Measurements from ENCODE around the gene ZWILCH. TPM values are rescaled to one million over a fixed set of nuclear protein-coding genes. Genes with fewer than 3 reads are reported as not detected.
A peak's percentile ranks its signal among the peaks of the same experiment; 100 is the strongest.

Gene ZWILCH
- total RNA-seq, 1 donor from 2014 or later: 41.1 TPM

- no peaks in the 10 kb centered on the region for H3K27me3 Mint-ChIP-seq
- peaks cover 40% of the 10 kb centered on the region for H3K36me3 Mint-ChIP-seq (ENCODE audit: low read depth)
- H3K4me1 Mint-ChIP-seq: peaks cover 12% of the 10 kb centered on the region
- peak; percentile 43 for DNase-seq
- intact Hi-C loops (cut with micrococcal nuclease): no loop called here
- no peaks in the 10 kb centered on the region for H3K9me3 Mint-ChIP-seq
- no peak overlapping the region for H3K4me3 Mint-ChIP-seq
- no peak overlapping the region for H3K27ac Mint-ChIP-seq
Observed at GRCh38 chr15:66524838-66525237, 19.7 kb downstream of the ZWILCH start.

GRCh38 chr15:66535056-66535455 lies 29.9 kb downstream of the ZWILCH start:
- no peak for DNase-seq
- no peaks in the 10 kb centered on the region for H3K4me1 Mint-ChIP-seq
- H3K36me3 Mint-ChIP-seq (ENCODE audit: low read depth): peaks cover 31% of the 10 kb centered on the region
- no peak overlapping the region for H3K27ac Mint-ChIP-seq
- no peak overlapping the region for H3K4me3 Mint-ChIP-seq
- intact Hi-C loops (cut with micrococcal nuclease): no loop called here
- H3K9me3 Mint-ChIP-seq: no peaks in the 10 kb centered on the region
- H3K27me3 Mint-ChIP-seq: no peaks in the 10 kb centered on the region

- no peaks in the 10 kb centered on the region for H3K9me3 Mint-ChIP-seq
- no peak overlapping the region for H3K4me3 Mint-ChIP-seq
Observed at GRCh38 chr15:66542896-66543295, 37.8 kb downstream of the ZWILCH start.

GRCh38 chr15:66545255-66545654 lies 40.1 kb downstream of the ZWILCH start:
- Mint-ChIP-seq H3K27ac (no peak overlapping the region), H3K9me3 (no peaks in the 10 kb centered on the region), H3K36me3 (ENCODE audit: low read depth) (peaks cover 31% of the 10 kb centered on the region), H3K27me3 (no peaks in the 10 kb centered on the region), H3K4me1 (no peaks in the 10 kb centered on the region), H3K4me3 (no peak overlapping the region)
- no peak for DNase-seq
- intact Hi-C loops (cut with micrococcal nuclease): no loop called here

More at GRCh38 chr15:66542896-66543295, 37.8 kb downstream of the ZWILCH start:
- Mint-ChIP-seq H3K4me1 (no peaks in the 10 kb centered on the region), H3K27me3 (no peaks in the 10 kb centered on the region), H3K27ac (no peak overlapping the region), H3K36me3 (ENCODE audit: low read depth) (peaks cover 37% of the 10 kb centered on the region)
- no peak for DNase-seq
- intact Hi-C loops (cut with micrococcal nuclease): no loop called here

- H3K9me3 Mint-ChIP-seq: no peaks in the 10 kb centered on the region
- no peak overlapping the region for H3K27ac Mint-ChIP-seq
- no peak for DNase-seq
- no peaks in the 10 kb centered on the region for H3K27me3 Mint-ChIP-seq
- no peaks in the 10 kb centered on the region for H3K4me1 Mint-ChIP-seq
- peaks cover 10% of the 10 kb centered on the region for H3K36me3 Mint-ChIP-seq (ENCODE audit: low read depth)
- H3K4me3 Mint-ChIP-seq: no peak overlapping the region
- intact Hi-C loops (cut with micrococcal nuclease): no loop called here
Observed at GRCh38 chr15:66555685-66556084, 50.6 kb downstream of the ZWILCH start.

- DNase-seq: no peak
- H3K4me3 Mint-ChIP-seq: no peak overlapping the region
- no peaks in the 10 kb centered on the region for H3K27me3 Mint-ChIP-seq
- no peaks in the 10 kb centered on the region for H3K4me1 Mint-ChIP-seq
- intact Hi-C loops (cut with micrococcal nuclease): no loop called here
- H3K36me3 Mint-ChIP-seq (ENCODE audit: low read depth): peaks cover 2% of the 10 kb centered on the region
- no peaks in the 10 kb centered on the region for H3K9me3 Mint-ChIP-seq
- H3K27ac Mint-ChIP-seq: no peak overlapping the region
Observed at GRCh38 chr15:66558271-66558670, 53.1 kb downstream of the ZWILCH start.

GRCh38 chr15:66560856-66561525 lies 55.9 kb downstream of the ZWILCH start:
- no peaks in the 10 kb centered on the region for H3K36me3 Mint-ChIP-seq (ENCODE audit: low read depth)
- no peak overlapping the region for H3K4me3 Mint-ChIP-seq
- DNase-seq: no peak
- H3K27ac Mint-ChIP-seq: no peak overlapping the region
- H3K4me1 Mint-ChIP-seq: no peaks in the 10 kb centered on the region
- intact Hi-C loops (cut with micrococcal nuclease): no loop called here
- no peaks in the 10 kb centered on the region for H3K27me3 Mint-ChIP-seq
- no peaks in the 10 kb centered on the region for H3K9me3 Mint-ChIP-seq

GRCh38 chr15:66563126-66563525 lies 58.0 kb downstream of the ZWILCH start:
- H3K36me3 Mint-ChIP-seq (ENCODE audit: low read depth): no peaks in the 10 kb centered on the region
- no peak overlapping the region for H3K4me3 Mint-ChIP-seq
- H3K4me1 Mint-ChIP-seq: peaks cover 7% of the 10 kb centered on the region
- no peaks in the 10 kb centered on the region for H3K9me3 Mint-ChIP-seq
- H3K27me3 Mint-ChIP-seq: no peaks in the 10 kb centered on the region
- H3K27ac Mint-ChIP-seq: no peak overlapping the region
- intact Hi-C loops (cut with micrococcal nuclease): no loop called here
- DNase-seq: no peak

- Mint-ChIP-seq H3K27ac (no peak overlapping the region), H3K27me3 (no peaks in the 10 kb centered on the region), H3K4me1 (peaks cover 7% of the 10 kb centered on the region), H3K4me3 (no peak overlapping the region), H3K9me3 (no peaks in the 10 kb centered on the region), H3K36me3 (ENCODE audit: low read depth) (no peaks in the 10 kb centered on the region)
- no peak for DNase-seq
- intact Hi-C loops (cut with micrococcal nuclease): no loop called here
Observed at GRCh38 chr15:66563566-66564110, 58.5 kb downstream of the ZWILCH start.

- no peak overlapping the region for H3K4me3 Mint-ChIP-seq
- no peak overlapping the region for H3K27ac Mint-ChIP-seq
- no peak for DNase-seq
- no peaks in the 10 kb centered on the region for H3K27me3 Mint-ChIP-seq
- no peaks in the 10 kb centered on the region for H3K36me3 Mint-ChIP-seq (ENCODE audit: low read depth)
- H3K9me3 Mint-ChIP-seq: no peaks in the 10 kb centered on the region
- peaks cover 7% of the 10 kb centered on the region for H3K4me1 Mint-ChIP-seq
- intact Hi-C loops (cut with micrococcal nuclease): no loop called here
Observed at GRCh38 chr15:66564136-66565041, 59.3 kb downstream of the ZWILCH start.

GRCh38 chr15:66565141-66565641 lies 60.1 kb downstream of the ZWILCH start:
- Mint-ChIP-seq H3K27ac (no peak overlapping the region), H3K27me3 (no peaks in the 10 kb centered on the region), H3K36me3 (ENCODE audit: low read depth) (no peaks in the 10 kb centered on the region), H3K4me3 (no peak overlapping the region), H3K9me3 (no peaks in the 10 kb centered on the region), H3K4me1 (peaks cover 7% of the 10 kb centered on the region)
- no peak for DNase-seq
- intact Hi-C loops (cut with micrococcal nuclease): no loop called here

GRCh38 chr15:66565741-66566144 lies 60.6 kb downstream of the ZWILCH start, which contains the start of gene LCTL:
TSS of gene LCTL (minus strand) at chr15:66565998. CDS start at chr15:66565365, 633 bp downstream.
- peak within 1 kb of the TSS; percentile 43 for H3K4me3 Mint-ChIP-seq
- H3K27me3 Mint-ChIP-seq: no peaks in the 10 kb centered on the region
- intact Hi-C loops (cut with micrococcal nuclease): no loop called here
- peaks cover 7% of the 10 kb centered on the region for H3K4me1 Mint-ChIP-seq
- no peaks in the 10 kb centered on the region for H3K36me3 Mint-ChIP-seq (ENCODE audit: low read depth)
- no peaks in the 10 kb centered on the region for H3K9me3 Mint-ChIP-seq
- DNase-seq: no peak
- peak within 1 kb of the TSS; percentile 43 for H3K27ac Mint-ChIP-seq

- intact Hi-C loops (cut with micrococcal nuclease): no loop called here
- no peaks in the 10 kb centered on the region for H3K27me3 Mint-ChIP-seq
- H3K27ac Mint-ChIP-seq: peak overlapping the region; percentile 56
- no peaks in the 10 kb centered on the region for H3K36me3 Mint-ChIP-seq (ENCODE audit: low read depth)
- no peaks in the 10 kb centered on the region for H3K9me3 Mint-ChIP-seq
- DNase-seq: peak; percentile 87
- peaks cover 7% of the 10 kb centered on the region for H3K4me1 Mint-ChIP-seq
- H3K4me3 Mint-ChIP-seq: peak overlapping the region; percentile 43
Observed at GRCh38 chr15:66566963-66567531, 61.9 kb downstream of the ZWILCH start.
